D721Med (cell line): Measurements from ENCODE around the gene HOXB3.
"Not testable (repeated sequence)": the region's sequence is repeated elsewhere in the genome, so short reads cannot be mapped to it uniquely, and the experiment has no call there.

Source experiments
- DNase-seq: peaks from one replicate; pipeline ENCODE4 v3.0.0; 2011; ENCODE audit warnings: low spot score; ENCODE audit not compliant: insufficient read length
- FAIRE-seq: peaks from 2 replicates; lab custom pipeline; 2011; peaks lifted over from hg19 to GRCh38; lab: Jason Lieb, UNC
- TF ChIP-seq, protein P1 (sequence below): IDR thresholded peaks from 2 replicates; pipeline ENCODE4 v1.5.1; 2012; ENCODE audit warnings: mild to moderate bottlenecking, control low read depth; ENCODE audit not compliant: insufficient read depth; ENCODE audit errors: missing control alignments

HOXB3 gene

DNA sequence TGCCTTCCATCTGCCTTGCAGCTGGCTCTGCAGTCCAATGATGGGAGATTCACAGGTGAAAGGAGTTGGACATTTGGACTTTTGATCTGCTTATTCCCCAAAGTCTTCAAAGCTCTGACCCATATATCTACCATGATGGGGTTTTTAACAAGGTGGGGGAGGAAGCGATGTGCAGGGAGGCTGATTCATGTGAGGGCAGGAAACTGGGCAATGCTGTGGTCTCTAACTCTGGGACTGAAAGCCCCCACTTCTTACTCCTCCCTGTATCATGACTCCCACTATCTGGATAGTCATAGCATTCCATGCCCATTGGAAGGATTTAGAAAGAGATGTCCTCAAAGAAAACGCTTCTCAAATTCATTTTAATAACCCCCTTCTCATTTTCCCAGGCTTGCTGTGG lies 75.6 kb downstream of the HOXB3 start:
- TF ChIP-seq, protein P1, sequence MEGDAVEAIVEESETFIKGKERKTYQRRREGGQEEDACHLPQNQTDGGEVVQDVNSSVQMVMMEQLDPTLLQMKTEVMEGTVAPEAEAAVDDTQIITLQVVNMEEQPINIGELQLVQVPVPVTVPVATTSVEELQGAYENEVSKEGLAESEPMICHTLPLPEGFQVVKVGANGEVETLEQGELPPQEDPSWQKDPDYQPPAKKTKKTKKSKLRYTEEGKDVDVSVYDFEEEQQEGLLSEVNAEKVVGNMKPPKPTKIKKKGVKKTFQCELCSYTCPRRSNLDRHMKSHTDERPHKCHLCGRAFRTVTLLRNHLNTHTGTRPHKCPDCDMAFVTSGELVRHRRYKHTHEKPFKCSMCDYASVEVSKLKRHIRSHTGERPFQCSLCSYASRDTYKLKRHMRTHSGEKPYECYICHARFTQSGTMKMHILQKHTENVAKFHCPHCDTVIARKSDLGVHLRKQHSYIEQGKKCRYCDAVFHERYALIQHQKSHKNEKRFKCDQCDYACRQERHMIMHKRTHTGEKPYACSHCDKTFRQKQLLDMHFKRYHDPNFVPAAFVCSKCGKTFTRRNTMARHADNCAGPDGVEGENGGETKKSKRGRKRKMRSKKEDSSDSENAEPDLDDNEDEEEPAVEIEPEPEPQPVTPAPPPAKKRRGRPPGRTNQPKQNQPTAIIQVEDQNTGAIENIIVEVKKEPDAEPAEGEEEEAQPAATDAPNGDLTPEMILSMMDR: no peak
- no peak for DNase-seq
- FAIRE-seq: no peak

DNA sequence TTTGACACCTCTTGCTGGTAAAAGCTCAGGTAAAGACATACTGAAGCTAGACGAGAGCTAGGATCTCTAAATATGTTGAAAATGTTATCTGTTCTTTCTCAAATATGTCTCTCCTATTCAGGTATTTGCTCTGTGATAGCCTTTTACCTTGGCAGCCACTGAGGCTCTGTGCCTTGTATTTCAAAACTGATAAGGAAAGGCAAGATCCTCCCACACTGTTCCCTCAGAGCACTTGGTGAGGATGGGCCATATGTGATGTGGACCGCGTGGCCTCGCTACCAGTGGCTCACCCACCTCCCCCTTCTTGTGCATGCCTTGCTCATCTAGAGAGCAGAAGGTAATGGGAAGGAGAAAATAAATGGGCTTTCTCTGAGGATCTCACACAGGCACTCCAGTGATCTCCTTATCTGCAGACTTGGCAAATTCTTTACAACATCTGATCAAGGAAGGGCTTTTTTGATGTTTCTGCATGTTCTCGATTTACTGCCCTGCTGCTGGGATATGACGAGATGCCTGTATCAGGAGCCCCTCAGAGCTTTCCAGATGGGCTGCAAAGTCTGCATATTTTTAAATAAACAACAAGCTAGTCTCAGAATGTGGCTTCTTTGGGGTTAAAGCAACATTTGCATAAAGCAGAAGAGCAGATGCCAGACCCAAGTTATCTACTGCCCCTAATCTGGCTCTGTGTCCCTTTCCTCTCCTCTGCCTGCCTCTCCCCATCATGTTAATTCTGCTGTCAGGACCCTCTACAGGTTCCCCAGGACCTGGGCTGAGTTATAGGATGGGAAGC lies 76.2 kb downstream of the HOXB3 start:
- DNase-seq: no peak
- TF ChIP-seq, protein P1: no peak
- FAIRE-seq: no peak

DNA sequence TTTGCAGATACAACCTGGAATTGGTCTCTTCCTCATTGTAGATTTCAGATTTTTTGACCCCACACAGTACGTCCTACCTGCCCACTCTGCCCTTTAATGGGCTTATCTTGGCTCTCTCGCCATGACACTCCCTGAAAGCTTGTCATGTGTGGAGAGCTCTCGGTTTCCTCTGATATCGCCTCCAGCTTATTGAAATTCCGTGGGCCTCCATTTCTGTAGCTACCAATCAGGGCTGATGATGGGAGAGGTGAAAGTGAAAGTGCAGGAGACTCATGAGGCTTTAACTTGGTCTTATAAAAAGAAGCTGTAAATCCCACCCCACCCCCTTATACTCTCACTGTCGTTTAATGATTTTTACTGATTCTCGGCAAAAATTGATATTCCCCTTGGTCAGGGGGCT lies 76.9 kb downstream of the HOXB3 start:
- TF ChIP-seq, protein P1: no peak
- no peak for DNase-seq
- no peak for FAIRE-seq

DNA sequence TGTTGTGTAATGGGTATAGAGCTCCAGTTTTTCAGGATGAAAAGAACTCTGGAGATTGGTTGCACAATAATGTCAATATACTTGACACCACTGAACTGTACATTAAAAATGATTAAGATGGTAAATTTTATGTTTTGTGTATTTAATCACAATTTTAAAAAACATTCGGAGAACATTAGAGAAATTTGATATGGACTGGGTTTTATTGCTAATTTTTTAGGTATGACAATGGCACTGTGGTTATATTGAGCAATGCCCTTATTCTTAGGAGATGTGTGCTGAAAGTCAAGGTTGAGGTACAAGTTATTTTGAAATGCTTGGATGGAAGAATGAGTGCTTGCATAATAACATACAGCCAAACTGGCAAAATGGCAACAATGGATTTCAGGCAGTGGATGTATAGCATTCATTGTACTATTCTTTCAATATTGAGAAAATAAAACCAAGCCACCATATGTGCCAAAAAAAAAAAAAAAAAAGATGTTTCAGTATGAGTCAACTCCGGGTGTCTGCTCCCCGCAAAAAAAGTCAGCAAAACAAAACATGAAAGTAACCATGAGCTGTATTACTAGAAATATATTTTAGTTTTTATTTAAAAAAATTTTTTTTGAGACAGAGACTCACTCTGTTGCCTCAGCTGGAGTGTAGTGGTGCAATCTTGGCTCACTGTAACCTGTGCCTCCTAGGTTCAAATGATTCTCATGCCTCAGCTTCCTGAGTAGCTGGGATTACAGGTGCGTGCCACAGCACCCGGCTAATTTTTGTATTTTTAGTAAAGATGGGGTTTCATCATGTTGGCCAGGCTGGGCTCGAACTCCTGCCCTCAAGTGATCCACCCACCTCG lies 79.1 kb downstream of the HOXB3 start:
- no peak for DNase-seq
- TF ChIP-seq, protein P1: no peak

DNA sequence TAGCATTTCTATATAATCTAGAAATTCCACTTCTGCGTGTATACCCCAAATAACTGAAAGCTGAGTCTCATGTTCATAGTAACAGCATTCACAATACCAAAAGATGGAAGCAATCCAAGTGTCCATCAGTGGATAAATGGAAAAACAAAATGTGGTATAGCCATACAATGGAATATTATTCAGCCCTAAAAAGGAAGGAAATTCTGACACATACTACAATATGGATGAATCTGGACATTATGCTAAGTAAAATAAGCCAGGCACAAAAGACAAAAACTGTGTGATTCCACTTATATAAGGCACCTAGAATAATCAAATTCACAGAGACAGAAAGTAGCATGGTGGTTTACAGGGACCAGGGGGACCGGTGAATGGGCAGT lies 79.7 kb downstream of the HOXB3 start:
- no peak for FAIRE-seq
- TF ChIP-seq, protein P1: no peak
- DNase-seq: no peak

More for the DNA sequence above, 79.1 kb downstream of the HOXB3 start:
- FAIRE-seq: no peak

- DNase-seq, FAIRE-seq: not testable (repeated sequence)
Measured at GRCh38 chr17:48509708-48510107, 80.3 kb downstream of the HOXB3 start.

- FAIRE-seq: no peak
- TF ChIP-seq, protein P1: no peak
Measured at GRCh38 chr17:48506246-48506645, 83.8 kb downstream of the HOXB3 start.

More at GRCh38 chr17:48506246-48506645, 83.8 kb downstream of the HOXB3 start:
- no peak for DNase-seq
